Lower leg skin (tissue), 3 donors: ENCODE results near the gene AP4M1.

Experiments
- POLR2A ChIP-seq, 2 donors: fragments of 450-650 bp; IDR thresholded peaks; one replicate each; pipeline ENCODE4 v1.6.1; 2016 to 2017; ENCODE audit warnings: antibody characterized with exemption in 2 of 2, mild to moderate bottlenecking in 1 of 2, moderate library complexity in 1 of 2
- TF ChIP-seq, protein P1 (sequence below), 3 donors: fragments of 450-650 bp; IDR thresholded peaks; one replicate each; pipeline ENCODE4 v1.5.1; 2016; ENCODE audit warnings: antibody characterized with exemption in 3 of 3, mild to moderate bottlenecking in 3 of 3, moderate library complexity in 2 of 3

DNA sequence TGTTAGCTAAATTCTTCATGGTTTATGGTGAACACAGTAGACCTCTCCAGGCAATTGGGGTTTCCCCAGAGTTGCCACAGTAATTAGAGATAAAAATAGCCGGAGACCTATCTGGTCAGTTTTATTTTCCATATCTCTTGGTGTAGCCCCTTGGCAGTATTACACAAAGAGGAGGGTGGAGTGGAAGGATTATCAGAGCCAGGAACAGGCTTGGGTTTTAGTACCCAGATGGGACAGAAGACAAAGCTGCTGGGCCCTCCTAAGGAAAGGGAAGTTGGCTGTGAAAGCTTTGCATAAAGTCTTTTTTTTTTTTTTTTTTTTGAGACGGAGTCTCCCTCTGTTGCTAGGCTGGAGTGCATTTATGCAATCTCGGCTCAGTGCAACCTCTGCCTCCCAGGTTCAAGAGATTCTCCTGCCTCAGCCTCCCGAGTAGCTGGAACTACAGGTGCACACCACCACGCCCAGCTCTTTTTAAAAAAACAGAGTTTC lies 42.1 kb upstream of the AP4M1 start:
- TF ChIP-seq, protein P1, sequence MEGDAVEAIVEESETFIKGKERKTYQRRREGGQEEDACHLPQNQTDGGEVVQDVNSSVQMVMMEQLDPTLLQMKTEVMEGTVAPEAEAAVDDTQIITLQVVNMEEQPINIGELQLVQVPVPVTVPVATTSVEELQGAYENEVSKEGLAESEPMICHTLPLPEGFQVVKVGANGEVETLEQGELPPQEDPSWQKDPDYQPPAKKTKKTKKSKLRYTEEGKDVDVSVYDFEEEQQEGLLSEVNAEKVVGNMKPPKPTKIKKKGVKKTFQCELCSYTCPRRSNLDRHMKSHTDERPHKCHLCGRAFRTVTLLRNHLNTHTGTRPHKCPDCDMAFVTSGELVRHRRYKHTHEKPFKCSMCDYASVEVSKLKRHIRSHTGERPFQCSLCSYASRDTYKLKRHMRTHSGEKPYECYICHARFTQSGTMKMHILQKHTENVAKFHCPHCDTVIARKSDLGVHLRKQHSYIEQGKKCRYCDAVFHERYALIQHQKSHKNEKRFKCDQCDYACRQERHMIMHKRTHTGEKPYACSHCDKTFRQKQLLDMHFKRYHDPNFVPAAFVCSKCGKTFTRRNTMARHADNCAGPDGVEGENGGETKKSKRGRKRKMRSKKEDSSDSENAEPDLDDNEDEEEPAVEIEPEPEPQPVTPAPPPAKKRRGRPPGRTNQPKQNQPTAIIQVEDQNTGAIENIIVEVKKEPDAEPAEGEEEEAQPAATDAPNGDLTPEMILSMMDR (IDR thresholded peaks at IDR 0.05) = no peak
- no peak for TF ChIP-seq POLR2A (IDR thresholded peaks at IDR 0.05)
